Endothelial cell of umbilical vein (primary cell): ENCODE results near the gene ATG14. TPM values are rescaled to one million over a fixed set of nuclear protein-coding genes. Genes with fewer than 3 reads are reported as not detected.

ENCODE experiments used
- BruUV-seq: library from RNA; stranded (reverse); fragments of 400-500 nt; replicated peaks from 2 replicates; lab custom pipeline; 2021; lab: Mats Ljungman, UMichigan
- CTCF ChIA-PET: fragments of 300-600, 350-600 bp; sonication (Branson Sonifier 250); formaldehyde crosslinking; loops from one replicate; lab custom pipeline; 2021; ENCODE audit warnings: antibody characterized with exemption, inconsistent platforms; lab: Charles Lee
- POLR2A ChIA-PET: fragments of 300-600, 350-600 bp; sonication (Branson Sonifier 250); formaldehyde crosslinking; loops from one replicate; lab custom pipeline; 2021; ENCODE audit warnings: antibody characterized with exemption, inconsistent platforms; lab: Charles Lee
- DNase-seq: peaks from one replicate; pipeline ENCODE4 v3.0.0-alpha.2; 2011; ENCODE audit warnings: low read depth, low spot score
- FAIRE-seq: peaks from 2 replicates; lab custom pipeline; 2011; peaks lifted over from hg19 to GRCh38; lab: Jason Lieb, UNC
- H2AFZ ChIP-seq: 2 replicates; pipeline ENCODE4 v1.6.0; 2012; ENCODE audit warnings: low read depth, low read length, control low read depth, inconsistent platforms
- H3K27ac ChIP-seq: 2 replicates; pipeline ENCODE4 v1.5.1; 2011; ENCODE audit warnings: low read depth, mild to moderate bottlenecking, control low read depth, low read length, moderate library complexity; ENCODE audit not compliant: insufficient read depth
- H3K27me3 ChIP-seq, 2 experiments: 2 replicates each; pipeline versions ENCODE4 v1.6.0 to v1.6.1; 2011; ENCODE audit warnings: low read length in 2 of 2, mixed read lengths in 1 of 2; ENCODE audit not compliant: control insufficient read depth in 2 of 2, insufficient read depth in 2 of 2
- H3K36me3 ChIP-seq, 2 experiments: 2 replicates in 1 of 2; 3 replicates in 1 of 2; pipeline ENCODE4 v1.5.1; 2011; ENCODE audit warnings: low read length in 2 of 2, mild to moderate bottlenecking in 1 of 2, moderate library complexity in 1 of 2; ENCODE audit not compliant: control insufficient read depth in 2 of 2, insufficient read depth in 2 of 2; ENCODE audit errors: extremely low read depth in 1 of 2
- H3K4me1 ChIP-seq: 3 replicates; pipeline ENCODE4 v1.5.1; 2011; ENCODE audit warnings: mild to moderate bottlenecking, low read length; ENCODE audit not compliant: control insufficient read depth, insufficient read depth; ENCODE audit errors: extremely low read depth
- H3K4me2 ChIP-seq: 2 replicates; pipeline ENCODE4 v1.6.1; 2011; ENCODE audit warnings: low read length, control low read depth, mixed read lengths; ENCODE audit not compliant: insufficient read depth
- H3K4me3 ChIP-seq, 3 experiments: fragments of 200-600 bp in 1 of 3; sonication (generic), shearing (Covaris generic) in 1 of 3; replicated peaks in 1 of 3; 2 replicates each; pipeline ENCODE4 v1.5.1; 2011 to 2016; ENCODE audit warnings: control low read depth in 3 of 3, low read length in 3 of 3, mild to moderate bottlenecking in 2 of 3, inconsistent platforms in 1 of 3, low read depth in 1 of 3, moderate library complexity in 1 of 3; ENCODE audit not compliant: insufficient read depth in 1 of 3
- H3K79me2 ChIP-seq: 2 replicates; pipeline ENCODE4 v1.6.0; 2012; ENCODE audit warnings: low read length, inconsistent platforms; ENCODE audit not compliant: control insufficient read depth, insufficient read depth
- H3K9ac ChIP-seq: replicated peaks from 2 replicates; pipeline ENCODE3; 2011; ENCODE audit warnings: low read length, control low read depth; ENCODE audit not compliant: insufficient read depth; ENCODE audit errors: extremely low read depth
- H3K9me1 ChIP-seq: replicated peaks from 3 replicates; pipeline ENCODE4 v1.6.0; 2011; ENCODE audit warnings: mild to moderate bottlenecking, low read length; ENCODE audit not compliant: control insufficient read depth, insufficient read depth; ENCODE audit errors: extremely low read depth
- H3K9me3 ChIP-seq: replicated peaks from 2 replicates; pipeline ENCODE4 v1.5.1; 2012; ENCODE audit warnings: low read length, inconsistent platforms; ENCODE audit not compliant: control insufficient read depth, insufficient read depth
- H4K20me1 ChIP-seq: replicated peaks from 2 replicates; pipeline ENCODE3; 2011; ENCODE audit warnings: mild to moderate bottlenecking, low read length; ENCODE audit not compliant: control insufficient read depth, insufficient read depth; ENCODE audit errors: extremely low read depth
- CTCF ChIP-seq, 2 donors: IDR thresholded peaks; 1 replicate in 1 of 2; 2 replicates in 1 of 2; pipeline ENCODE4 v1.5.1; 2011; ENCODE audit warnings: low read length in 2 of 2, mild to moderate bottlenecking in 2 of 2, moderate library complexity in 2 of 2, control low read depth in 1 of 2, inconsistent platforms in 1 of 2, low read depth in 1 of 2; ENCODE audit not compliant: insufficient read depth in 1 of 2; ENCODE audit errors: extremely low read depth in 1 of 2
- EZH2 ChIP-seq: IDR thresholded peaks from 2 replicates; pipeline ENCODE4 v1.6.1; 2012; ENCODE audit warnings: borderline replicate concordance, low read depth, mild to moderate bottlenecking, moderate library complexity, low read length, inconsistent platforms; ENCODE audit not compliant: severe bottlenecking
- FOS ChIP-seq: IDR thresholded peaks from 2 replicates; pipeline ENCODE4 v1.6.1; 2011; ENCODE audit warnings: mild to moderate bottlenecking, low read length, moderate library complexity, borderline replicate concordance; ENCODE audit not compliant: insufficient read depth
- JUN ChIP-seq: IDR thresholded peaks from 2 replicates; pipeline ENCODE4 v1.6.1; 2011; ENCODE audit warnings: borderline replicate concordance, low read depth; ENCODE audit not compliant: insufficient read length, insufficient read depth
- POLR2A ChIP-seq: IDR thresholded peaks from 2 replicates; pipeline ENCODE4 v1.6.1; 2012; ENCODE audit warnings: low read depth, mild to moderate bottlenecking, control low read depth, low read length
- dilution Hi-C: fragments of 300-500 bp; cut with MboI; formaldehyde crosslinking; loops from one replicate; pipeline ENCODE4 v1.15.0; 2019; ENCODE audit warnings: low sequenced_read_pairs; ENCODE audit not compliant: extremely low pct_ligation_motif_present
- intact Hi-C: fragments of 100-400 bp; cut with micrococcal nuclease; formaldehyde crosslinking; loops from one replicate; pipeline ENCODE4 v1.10.0; 2022
- polyA plus RNA-seq, 4 experiments: library from polyadenylated mRNA; depleted of rRNA in 3 of 4; stranded (reverse) in 3 of 4; unstranded in 1 of 4; fragments of >200 nt; gene quantifications; 2 replicates each; pipeline versions ENCODE4 v1.2.1 to v1.2.3, GENCODE V29; 2011 to 2012; ENCODE audit warnings: missing spikeins in 1 of 4
- total RNA-seq: library from RNA; stranded (reverse); gene quantifications from 2 replicates; pipeline ENCODE4 v1.2.3, GENCODE V29; 2021

ATG14 gene
- total and polyA plus RNA-seq, 2 donors (not counting 3 experiments of a cell fraction or from before 2014, with no cell fraction given) = 5.9 to 10.0 TPM

- Histone ChIP-seq H3K9ac (no peak overlapping the region), H3K27ac (no peak overlapping the region), H2AFZ (no peak overlapping the region), H4K20me1 (no peaks in the 10 kb centered on the region), H3K9me3 (no peaks in the 10 kb centered on the region), H3K27me3 (no peaks in the 10 kb centered on the region), H3K36me3 (peaks cover 0 to 10% of the 10 kb centered on the region in 2 experiments), H3K9me1 (no peaks in the 10 kb centered on the region), H3K4me2 (no peak overlapping the region), H3K4me1 (no peaks in the 10 kb centered on the region), H3K79me2 (no peaks in the 10 kb centered on the region), H3K4me3 (no peak overlapping the region)
- CTCF ChIA-PET = no interaction called here
- DNase-seq = no peak
- TF ChIP-seq CTCF (IDR thresholded peaks at IDR 0.05; ENCODE audit: extremely low read depth in 1 of 2, insufficient read depth in 1 of 2, low read depth in 1 of 2, low read length in 2 of 2) (no peak), EZH2 (no peak), POLR2A (no peak), JUN (no peak), FOS (no peak)
- dilution Hi-C loops (no loop called here), intact Hi-C loops (no loop called here)
- no TSS peak for BruUV-seq
- FAIRE-seq = no peak
- POLR2A ChIA-PET = no interaction called here
These were observed 24.5 kb downstream of the ATG14 start for GRCh38 chr14:55387121-55387520.
